NCI-H1105 (cell line): ENCODE data around the gene DRD5.
A peak's percentile ranks its signal among the peaks of the same experiment; 100 is the strongest.

ENCODE experiments used
- DNase-seq: peaks from one replicate; lab custom pipeline; 2025; lab: John Stamatoyannopoulos, UW

The DRD5 gene

GRCh38 chr4:9816285-9816684 lies 34.9 kb downstream of the DRD5 start:
- DNase-seq: no peak

GRCh38 chr4:9820343-9820742 lies 38.9 kb downstream of the DRD5 start:
- no peak for DNase-seq

- no peak for DNase-seq
Measured at GRCh38 chr4:9825049-9825448, 43.6 kb downstream of the DRD5 start.

GRCh38 chr4:9826551-9826950 lies 45.1 kb downstream of the DRD5 start:
- DNase-seq: no peak

GRCh38 chr4:9832640-9833039 lies 51.2 kb downstream of the DRD5 start:
- peak; percentile 11 for DNase-seq

- DNase-seq: no peak
Measured at GRCh38 chr4:9833421-9833820, 52.0 kb downstream of the DRD5 start.
